Left kidney (tissue), 2 donors: ENCODE results near the gene IKZF2. TPM values are rescaled to one million over a fixed set of nuclear protein-coding genes. Genes with fewer than 3 reads are reported as not detected.

ENCODE experiments used
- DNase-seq: peaks from one replicate; pipeline ENCODE4 v3.0.0-alpha.2; 2013
- polyA plus RNA-seq: library from polyadenylated mRNA; unstranded; fragments of 120-200 nt; gene quantifications from one replicate; pipeline ENCODE4 v1.2.1, GENCODE V29; 2013; ENCODE audit not compliant: insufficient read length

Gene IKZF2
- polyA plus RNA-seq, 1 donor: 9.4 TPM

DNA sequence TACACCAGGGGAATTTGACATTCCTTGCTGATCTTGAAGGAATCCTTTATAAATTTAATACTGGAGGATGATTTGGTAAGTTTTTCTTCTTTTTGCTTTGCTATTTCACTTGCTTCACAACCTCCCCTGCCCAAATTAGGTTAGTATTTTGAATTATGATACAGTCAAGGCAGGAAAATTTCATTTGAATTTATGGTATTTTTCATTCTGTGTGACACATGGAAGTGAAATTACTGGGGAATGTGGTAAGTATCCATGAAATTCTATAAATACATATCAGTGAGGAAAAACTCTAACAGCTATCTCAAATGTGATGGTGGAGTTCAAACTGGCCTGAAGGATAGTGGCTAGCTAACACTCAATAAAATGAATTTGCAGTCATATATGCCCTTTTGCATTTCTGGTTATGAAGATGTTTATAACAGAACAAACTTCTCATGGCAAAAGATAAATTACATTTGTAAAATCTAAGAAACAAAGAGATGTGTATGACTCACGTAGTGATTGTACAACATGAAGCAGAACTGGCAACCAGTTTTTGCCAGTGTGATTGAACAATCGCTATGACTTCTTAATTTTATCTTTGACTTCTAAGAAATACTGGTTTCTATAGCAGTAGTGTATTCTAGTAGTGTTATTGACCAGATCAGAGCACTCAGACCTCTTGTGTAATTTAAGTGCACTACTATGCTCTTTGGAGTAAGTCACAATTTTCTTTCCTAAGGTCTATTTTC lies 152.6 kb downstream of the IKZF2 start:
- no peak for DNase-seq

DNA sequence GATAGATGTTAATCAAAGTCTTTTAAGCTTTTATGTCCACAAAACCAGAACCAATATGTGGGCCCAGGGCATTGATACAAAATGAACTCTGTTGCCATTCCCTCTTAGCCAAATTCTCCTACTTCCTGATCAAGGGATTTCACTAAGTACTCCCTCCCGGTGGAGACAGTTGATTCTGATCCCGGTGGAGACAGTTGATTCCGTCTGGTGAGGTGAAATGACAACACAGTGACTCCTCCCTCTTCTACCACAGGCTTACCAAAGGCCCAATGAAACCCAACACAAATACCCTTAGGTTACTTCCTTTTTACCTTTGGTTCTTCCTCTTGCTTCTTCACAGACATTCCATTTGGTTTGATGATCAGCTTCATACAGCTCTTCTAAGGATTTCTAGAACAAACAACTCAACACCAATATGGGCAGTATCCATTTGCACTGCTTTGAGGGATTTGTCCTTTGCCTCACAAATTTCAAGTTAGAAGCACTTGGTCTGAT lies 153.8 kb downstream of the IKZF2 start:
- no peak for DNase-seq

- DNase-seq: no peak
Measured at GRCh38 chr2:212995920-212996319, 155.5 kb downstream of the IKZF2 start.

GRCh38 chr2:212994976-212995375 lies 156.4 kb downstream of the IKZF2 start:
- DNase-seq: no peak

DNA sequence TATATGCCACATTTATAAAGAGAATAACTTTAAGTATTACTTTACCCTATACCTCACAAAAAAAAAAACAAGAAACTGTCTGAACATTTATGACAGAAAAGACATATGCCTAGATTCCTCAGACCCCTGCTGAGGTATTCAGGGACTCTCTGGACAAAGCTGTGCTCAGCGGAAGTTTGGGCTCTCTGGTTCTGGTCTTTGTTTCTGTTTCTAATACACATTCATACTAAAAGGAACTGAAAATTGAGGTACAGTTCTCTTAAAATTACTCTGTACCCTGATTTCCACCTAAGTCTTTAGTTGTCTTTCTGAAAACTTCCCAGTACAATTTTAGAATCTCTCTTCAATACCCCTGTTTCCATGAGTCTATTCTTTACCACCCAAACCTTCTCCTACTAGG lies 160.3 kb downstream of the IKZF2 start:
- DNase-seq: no peak

- DNase-seq: no peak
Measured at GRCh38 chr2:212990697-212991096, 160.7 kb downstream of the IKZF2 start.

DNA sequence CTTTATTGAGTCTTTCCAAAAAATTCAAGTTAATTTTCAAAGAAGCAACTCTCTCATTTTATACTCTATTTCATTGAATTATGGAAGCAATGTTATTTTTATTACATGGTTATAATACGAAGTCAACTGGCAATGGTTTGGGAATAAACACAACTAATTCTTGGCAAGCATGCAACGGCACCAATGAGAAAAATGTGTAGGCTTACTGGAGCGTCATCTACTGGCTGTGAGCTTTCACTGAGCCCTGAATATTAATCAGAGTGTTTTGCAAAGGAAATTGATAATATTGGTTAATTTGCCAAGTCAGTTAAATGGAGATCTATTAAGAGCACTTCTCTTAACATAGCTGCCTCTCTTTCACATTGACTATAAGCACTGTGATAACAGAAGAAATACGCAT lies 163.9 kb downstream of the IKZF2 start:
- DNase-seq: no peak

DNA sequence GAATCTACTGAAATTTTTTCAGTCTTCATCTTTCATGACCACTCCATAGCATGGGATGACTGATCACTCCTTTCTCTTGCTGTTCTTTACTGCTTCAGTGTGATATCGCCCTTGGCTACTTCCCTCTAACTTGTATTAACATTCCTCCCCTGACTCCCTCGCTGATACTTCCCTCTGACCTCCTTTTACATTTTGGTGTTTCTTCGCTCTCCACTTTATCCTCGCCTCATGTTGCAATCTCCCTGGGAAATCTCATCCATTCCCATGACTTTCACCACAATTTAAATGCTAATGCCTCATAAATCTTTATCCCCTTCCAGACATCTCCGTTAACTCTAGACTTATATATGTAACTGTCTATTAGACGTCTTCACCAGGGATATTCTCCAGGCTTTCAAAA lies 167.3 kb downstream of the IKZF2 start:
- no peak for DNase-seq

GRCh38 chr2:212979799-212980198 lies 171.6 kb downstream of the IKZF2 start:
- DNase-seq: no peak

DNA sequence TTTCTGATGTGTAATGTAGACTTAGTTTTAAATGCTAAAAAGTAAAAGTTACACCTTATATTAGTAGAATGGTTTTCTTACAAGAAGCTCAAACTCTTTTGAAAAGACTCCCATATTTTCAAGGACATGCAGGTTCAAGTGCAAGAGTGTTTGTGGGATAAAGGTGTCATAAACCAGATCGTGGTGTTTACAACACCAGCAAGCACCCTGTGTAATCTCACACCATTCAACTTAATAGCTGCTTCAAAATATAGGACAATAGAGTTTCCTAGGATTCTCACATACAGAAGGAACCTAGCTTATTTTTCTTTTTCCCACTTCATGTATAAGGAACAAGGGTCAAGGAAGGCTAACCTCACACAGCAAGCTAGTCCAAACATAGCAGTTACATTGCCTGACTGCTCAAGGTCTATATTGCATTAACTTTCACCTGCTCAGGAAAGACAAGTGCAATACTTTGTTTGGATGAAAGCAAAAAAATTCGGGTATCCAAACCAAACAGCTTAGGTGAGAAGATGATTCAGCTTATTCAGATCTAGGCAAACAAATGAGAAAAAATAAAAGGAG lies 172.3 kb downstream of the IKZF2 start:
- DNase-seq: no peak

DNA sequence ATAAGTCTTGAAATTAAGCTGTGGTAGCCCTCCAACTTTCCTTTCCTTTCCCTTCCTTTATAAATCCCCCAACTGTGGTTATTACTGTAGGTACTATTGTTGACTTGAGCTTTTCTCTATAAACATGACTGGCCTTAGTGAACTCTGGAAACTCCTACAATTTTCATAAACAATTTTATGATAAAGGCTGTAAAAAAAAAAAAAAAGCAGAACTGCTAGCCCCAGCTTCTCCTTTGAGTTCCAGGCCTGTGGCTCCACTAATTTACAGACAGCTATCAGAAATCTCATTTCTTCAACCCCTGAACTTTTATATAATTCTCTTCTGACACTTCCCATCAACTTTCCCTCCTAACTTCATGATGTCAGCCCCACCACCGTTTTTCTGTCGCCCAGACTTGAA lies 174.3 kb downstream of the IKZF2 start:
- DNase-seq: no peak

- no peak for DNase-seq
Measured at GRCh38 chr2:212975333-212975732, 176.1 kb downstream of the IKZF2 start.

GRCh38 chr2:212974692-212975091 lies 176.7 kb downstream of the IKZF2 start:
- no peak for DNase-seq

DNA sequence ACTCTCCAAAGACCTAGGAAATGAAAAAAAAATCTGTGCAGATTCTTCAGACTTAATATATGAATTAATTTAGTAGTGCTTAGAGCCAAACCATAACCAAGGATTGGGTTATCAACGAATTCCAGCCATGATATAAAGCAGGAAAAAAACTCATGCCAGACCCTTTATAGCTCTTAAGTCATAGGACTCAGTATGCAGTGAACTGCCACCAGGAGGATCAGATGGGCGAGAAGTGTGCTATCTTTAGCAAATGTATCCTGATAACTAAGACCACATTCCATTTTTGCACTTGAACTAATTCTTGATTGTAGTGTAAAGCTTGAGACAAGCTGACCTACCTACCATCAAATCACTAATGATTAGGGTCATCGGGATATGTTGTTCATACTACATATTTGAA lies 178.1 kb downstream of the IKZF2 start:
- no peak for DNase-seq

GRCh38 chr2:212970132-212970531 lies 181.3 kb downstream of the IKZF2 start:
- no peak for DNase-seq

- DNase-seq: no peak
Measured at GRCh38 chr2:212968284-212969081, 182.9 kb downstream of the IKZF2 start.

DNA sequence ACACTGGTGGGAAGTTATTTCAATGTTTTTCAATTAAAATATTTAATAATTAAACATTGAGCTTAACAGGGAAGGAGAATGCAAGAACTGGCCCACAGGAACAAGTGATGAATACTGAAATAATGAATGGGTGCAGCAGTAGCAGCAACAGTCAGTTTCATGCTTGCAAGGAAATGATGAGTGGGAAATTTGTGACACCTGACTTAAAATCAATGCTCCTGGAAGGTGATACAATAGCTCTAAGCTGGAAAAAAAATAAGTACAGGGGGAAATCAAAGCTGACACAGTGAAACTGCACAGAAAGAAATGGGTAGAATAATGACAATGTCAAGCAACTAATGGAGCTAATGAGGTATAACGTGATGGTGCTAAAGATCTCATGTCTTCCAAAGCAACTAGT lies 184.5 kb downstream of the IKZF2 start:
- DNase-seq: no peak

- no peak for DNase-seq
Measured at GRCh38 chr2:212962691-212963090, 188.7 kb downstream of the IKZF2 start.

GRCh38 chr2:212961255-212961654 lies 190.2 kb downstream of the IKZF2 start:
- DNase-seq: no peak

DNA sequence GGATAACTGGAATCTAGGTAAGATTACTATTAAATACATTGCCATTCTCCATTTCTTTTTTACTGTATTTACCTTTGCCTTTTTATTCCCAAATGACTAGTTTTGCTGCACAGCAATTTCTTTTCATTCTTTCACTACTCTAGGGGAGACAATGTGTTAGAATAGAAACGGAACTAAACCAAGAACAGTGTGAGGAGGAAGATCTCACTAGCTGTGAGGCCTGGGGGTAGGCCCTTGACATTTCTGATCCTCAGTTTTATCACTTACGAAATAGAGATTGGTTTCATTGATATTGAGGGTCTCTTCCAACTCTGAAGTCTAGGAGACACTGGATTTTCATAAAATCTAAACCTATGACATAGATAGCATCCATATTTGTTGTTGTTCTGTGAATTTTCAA lies 191.1 kb downstream of the IKZF2 start:
- no peak for DNase-seq

- DNase-seq: no peak
Measured at GRCh38 chr2:212959471-212960117, 191.8 kb downstream of the IKZF2 start.

- DNase-seq: no peak
Measured at GRCh38 chr2:212958757-212959295, 192.6 kb downstream of the IKZF2 start.
